ENCODE results near the gene CAMK1D.

GRCh38 chr10:12550994-12551393 is 201.6 kb downstream of the CAMK1D start:
- no peak for TF ChIP-seq CTCF (IDR thresholded peaks at IDR 0.05; ENCODE audit: borderline replicate concordance, extremely low read depth, low read length, poor library complexity, severe bottlenecking)
- TF ChIP-seq EZH2 (IDR thresholded peaks at IDR 0.05; ENCODE audit: borderline replicate concordance, low read depth, low read length, severe bottlenecking) = no peak

Data from DND-41 (cell line).